ENCODE data around the gene GRK5.

Gene GRK5

GRCh38 chr10:119344381-119344780, 137.0 kb downstream of the GRK5 start:
- no peak for DNase-seq
- peaks cover 0 to 8% (median 0%) of the 10 kb centered on the region in 3 donors for H3K36me3 ChIP-seq
- no peak overlapping the region for H3K4me3 ChIP-seq
- TF ChIP-seq, protein P1, sequence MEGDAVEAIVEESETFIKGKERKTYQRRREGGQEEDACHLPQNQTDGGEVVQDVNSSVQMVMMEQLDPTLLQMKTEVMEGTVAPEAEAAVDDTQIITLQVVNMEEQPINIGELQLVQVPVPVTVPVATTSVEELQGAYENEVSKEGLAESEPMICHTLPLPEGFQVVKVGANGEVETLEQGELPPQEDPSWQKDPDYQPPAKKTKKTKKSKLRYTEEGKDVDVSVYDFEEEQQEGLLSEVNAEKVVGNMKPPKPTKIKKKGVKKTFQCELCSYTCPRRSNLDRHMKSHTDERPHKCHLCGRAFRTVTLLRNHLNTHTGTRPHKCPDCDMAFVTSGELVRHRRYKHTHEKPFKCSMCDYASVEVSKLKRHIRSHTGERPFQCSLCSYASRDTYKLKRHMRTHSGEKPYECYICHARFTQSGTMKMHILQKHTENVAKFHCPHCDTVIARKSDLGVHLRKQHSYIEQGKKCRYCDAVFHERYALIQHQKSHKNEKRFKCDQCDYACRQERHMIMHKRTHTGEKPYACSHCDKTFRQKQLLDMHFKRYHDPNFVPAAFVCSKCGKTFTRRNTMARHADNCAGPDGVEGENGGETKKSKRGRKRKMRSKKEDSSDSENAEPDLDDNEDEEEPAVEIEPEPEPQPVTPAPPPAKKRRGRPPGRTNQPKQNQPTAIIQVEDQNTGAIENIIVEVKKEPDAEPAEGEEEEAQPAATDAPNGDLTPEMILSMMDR (IDR thresholded peaks at IDR 0.05), result no peak
- intact Hi-C loops (cut with DNase I; ENCODE audit: low total_unique reads), result no loop called here
- H3K27ac ChIP-seq, result no peak overlapping the region
- H3K27me3 ChIP-seq, result no peaks in the 10 kb centered on the region
- peaks cover 0 to 39% (median 15%) of the 10 kb centered on the region in 4 donors for H3K4me1 ChIP-seq
- H3K9me3 ChIP-seq, result no peaks in the 10 kb centered on the region

DNA sequence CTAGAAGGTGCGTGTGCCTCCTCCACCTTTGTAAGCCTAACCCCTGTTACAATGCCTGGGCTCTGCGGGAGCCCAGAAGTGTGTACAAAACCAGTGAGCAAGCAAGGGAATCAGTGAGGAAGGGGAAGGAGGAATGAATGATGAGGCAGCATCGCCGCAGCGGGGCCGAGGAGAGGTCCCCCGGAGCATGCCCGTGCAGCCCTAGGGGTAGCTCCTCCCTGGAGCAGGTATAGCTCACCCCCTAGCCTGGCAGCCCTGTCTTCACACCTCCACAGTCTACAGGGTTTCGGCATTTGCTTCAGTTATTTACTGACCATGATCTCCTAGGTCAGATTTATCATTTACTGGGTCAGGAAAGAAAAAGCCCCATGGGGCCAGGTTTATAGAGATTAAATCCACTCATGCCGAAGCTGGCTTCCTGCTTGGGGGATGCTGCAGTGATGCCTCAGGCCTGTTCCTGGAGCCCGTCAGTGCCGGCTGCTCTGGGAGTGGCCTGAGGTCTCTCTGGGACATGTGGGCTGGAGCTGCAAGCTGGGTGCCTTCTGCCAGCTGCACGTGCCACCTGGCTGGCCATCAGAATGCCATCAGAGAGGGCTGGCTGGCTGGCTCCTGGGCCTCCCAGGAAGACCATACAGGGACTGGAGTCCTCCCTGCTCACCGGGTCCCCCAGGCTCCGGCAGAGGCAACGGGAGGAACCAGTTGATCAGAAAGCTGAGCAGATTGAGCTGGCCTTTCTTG, 138.9 kb downstream of the GRK5 start:
- Histone ChIP-seq H3K36me3 (peaks cover 0 to 8% (median 0%) of the 10 kb centered on the region in 3 donors), H3K4me1 (peaks cover 0 to 52% (median 28%) of the 10 kb centered on the region in 4 donors), H3K9me3 (no peaks in the 10 kb centered on the region), H3K4me3 (no peak overlapping the region), H3K27me3 (no peaks in the 10 kb centered on the region), H3K27ac (no peak overlapping the region)
- intact Hi-C loops (cut with DNase I; ENCODE audit: low total_unique reads), result no loop called here
- TF ChIP-seq, protein P1 (IDR thresholded peaks at IDR 0.05), result no peak
- DNase-seq, result no peak

- Histone ChIP-seq H3K36me3 (peaks cover 0 to 8% (median 0%) of the 10 kb centered on the region in 3 donors), H3K9me3 (no peaks in the 10 kb centered on the region), H3K27ac (no peak overlapping the region), H3K27me3 (no peaks in the 10 kb centered on the region), H3K4me1 (peaks cover 0 to 41% (median 25%) of the 10 kb centered on the region in 4 donors), H3K4me3 (no peak overlapping the region)
- TF ChIP-seq, protein P1 (IDR thresholded peaks at IDR 0.05), result no peak
- DNase-seq, result no peak
- intact Hi-C loops (cut with DNase I; ENCODE audit: low total_unique reads), result no loop called here
Measured at GRCh38 chr10:119347181-119347974, 140.0 kb downstream of the GRK5 start.

GRCh38 chr10:119348106-119348505, 140.7 kb downstream of the GRK5 start:
- TF ChIP-seq, protein P1 (IDR thresholded peaks at IDR 0.05), result no peak
- H3K4me3 ChIP-seq, result no peak overlapping the region
- peaks cover 0 to 8% (median 0%) of the 10 kb centered on the region in 3 donors for H3K36me3 ChIP-seq
- peaks cover 0 to 47% (median 28%) of the 10 kb centered on the region in 4 donors for H3K4me1 ChIP-seq
- no peak overlapping the region for H3K27ac ChIP-seq
- no peaks in the 10 kb centered on the region for H3K27me3 ChIP-seq
- intact Hi-C loops (cut with DNase I; ENCODE audit: low total_unique reads), result no loop called here
- no peaks in the 10 kb centered on the region for H3K9me3 ChIP-seq
- DNase-seq, result no peak

DNA sequence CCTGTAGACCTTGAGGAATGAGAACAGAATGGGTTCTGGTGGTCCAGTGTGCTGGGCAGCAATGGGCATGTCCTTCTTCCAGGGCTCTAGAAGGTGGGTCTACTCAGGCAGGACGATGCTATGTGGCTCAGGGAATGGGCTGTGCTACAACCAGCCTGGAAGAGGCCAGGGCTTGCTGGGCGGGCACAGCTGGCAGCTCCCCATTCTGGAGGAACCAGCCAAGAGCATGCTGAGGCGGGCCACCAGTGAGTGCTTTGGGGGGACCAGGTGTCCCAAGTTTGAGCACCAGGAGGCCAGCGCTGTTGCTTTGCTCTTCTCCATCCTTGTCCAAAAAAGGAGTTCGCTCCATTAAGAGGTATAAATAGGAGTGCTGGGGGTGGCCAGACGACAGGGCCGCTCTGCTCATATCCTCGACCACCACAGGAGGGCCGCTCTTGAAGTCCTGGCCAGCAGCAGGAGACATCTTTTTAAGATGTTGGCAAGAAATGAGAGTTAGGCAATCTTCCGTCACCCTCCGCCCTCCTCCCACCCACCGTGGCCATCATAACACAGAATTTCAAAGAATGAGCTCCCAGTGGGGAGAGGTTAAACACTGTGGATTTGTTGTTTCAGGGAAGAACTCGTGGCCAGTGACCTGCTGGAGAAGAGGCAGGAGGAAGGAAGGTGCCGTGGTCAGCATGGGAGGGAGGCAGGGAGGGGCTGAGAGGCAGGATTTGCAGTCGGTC, 141.3 kb downstream of the GRK5 start:
- TF ChIP-seq, protein P1 (IDR thresholded peaks at IDR 0.05), result no peak
- no peak for DNase-seq
- H3K4me1 ChIP-seq, result peaks cover 0 to 53% (median 30%) of the 10 kb centered on the region in 4 donors
- peak overlapping the region; percentile 30 to 53 for H3K27ac ChIP-seq
- intact Hi-C loops (cut with DNase I; ENCODE audit: low total_unique reads), result no loop called here
- H3K36me3 ChIP-seq, result peaks cover 0 to 8% (median 0%) of the 10 kb centered on the region in 3 donors
- no peaks in the 10 kb centered on the region for H3K9me3 ChIP-seq
- no peaks in the 10 kb centered on the region for H3K27me3 ChIP-seq
- H3K4me3 ChIP-seq, result no peak overlapping the region

All from tibial artery (tissue), 4 donors.